Measurements from ENCODE around the gene ZNF789.

- TF ChIP-seq CTCF (IDR thresholded peaks at IDR 0.05) (no peak), POLR2AphosphoS5 (IDR thresholded peaks at IDR 0.05; ENCODE audit: low read depth, low read length) (no peak), RCOR1 (IDR thresholded peaks at IDR 0.05; ENCODE audit: low read length) (no peak), FOXM1 (IDR thresholded peaks at IDR 0.05; ENCODE audit: low read depth) (no peak), JUND (IDR thresholded peaks at IDR 0.05) (no peak), FOXJ3 (CRISPR knock-in tag; IDR thresholded peaks at IDR 0.05) (no peak), EZH2phosphoT487 (IDR thresholded peaks at IDR 0.05; ENCODE audit: borderline replicate concordance, low read depth) (no peak)
Observed at GRCh38 chr7:99535667-99536066, 63.0 kb downstream of the ZNF789 start.
